ENCODE results near the gene POTEB3.
"Not testable (repeated sequence)": the region's sequence is repeated elsewhere in the genome, so short reads cannot be mapped to it uniquely, and the experiment has no call there.

DNA sequence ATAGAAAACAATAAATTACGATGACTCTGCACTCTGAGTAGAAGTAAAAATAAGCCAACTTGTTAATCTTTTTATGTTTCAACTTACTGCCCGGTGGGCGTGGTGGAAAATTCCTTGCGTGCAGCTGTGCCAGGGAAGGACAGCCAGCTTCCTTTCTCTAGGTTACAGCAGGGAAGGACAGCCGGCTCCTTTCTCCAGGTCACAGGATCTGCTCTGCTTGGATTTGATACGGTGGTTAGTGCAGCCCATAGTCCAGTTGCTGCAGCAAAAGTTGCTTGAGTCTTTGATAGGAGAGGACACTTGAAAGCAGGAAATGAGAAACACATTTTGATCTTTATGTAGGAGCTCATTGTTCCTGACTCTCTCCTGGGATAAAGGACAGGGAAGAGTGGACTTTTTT is 13.4 kb upstream of the POTEB3 start:
- not testable (repeated sequence) for TF ChIP-seq CHD1 (IDR thresholded peaks at IDR 0.05; ENCODE audit: low read length); RBM22 (IDR thresholded peaks at IDR 0.05; ENCODE audit: low read depth, low read length, poor library complexity, severe bottlenecking); BRCA1 (IDR thresholded peaks at IDR 0.05); BRCA1 (CRISPR knock-in tag; IDR thresholded peaks at IDR 0.05); POLR2A (conservative IDR thresholded peaks at IDR 0.05); ZNF23 (CRISPR knock-in tag; IDR thresholded peaks at IDR 0.05)
- TF ChIP-seq, protein P1, sequence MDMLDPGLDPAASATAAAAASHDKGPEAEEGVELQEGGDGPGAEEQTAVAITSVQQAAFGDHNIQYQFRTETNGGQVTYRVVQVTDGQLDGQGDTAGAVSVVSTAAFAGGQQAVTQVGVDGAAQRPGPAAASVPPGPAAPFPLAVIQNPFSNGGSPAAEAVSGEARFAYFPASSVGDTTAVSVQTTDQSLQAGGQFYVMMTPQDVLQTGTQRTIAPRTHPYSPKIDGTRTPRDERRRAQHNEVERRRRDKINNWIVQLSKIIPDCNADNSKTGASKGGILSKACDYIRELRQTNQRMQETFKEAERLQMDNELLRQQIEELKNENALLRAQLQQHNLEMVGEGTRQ (CRISPR knock-in tag; IDR thresholded peaks at IDR 0.05), result not testable (repeated sequence)
- TF ChIP-seq, protein P2, sequence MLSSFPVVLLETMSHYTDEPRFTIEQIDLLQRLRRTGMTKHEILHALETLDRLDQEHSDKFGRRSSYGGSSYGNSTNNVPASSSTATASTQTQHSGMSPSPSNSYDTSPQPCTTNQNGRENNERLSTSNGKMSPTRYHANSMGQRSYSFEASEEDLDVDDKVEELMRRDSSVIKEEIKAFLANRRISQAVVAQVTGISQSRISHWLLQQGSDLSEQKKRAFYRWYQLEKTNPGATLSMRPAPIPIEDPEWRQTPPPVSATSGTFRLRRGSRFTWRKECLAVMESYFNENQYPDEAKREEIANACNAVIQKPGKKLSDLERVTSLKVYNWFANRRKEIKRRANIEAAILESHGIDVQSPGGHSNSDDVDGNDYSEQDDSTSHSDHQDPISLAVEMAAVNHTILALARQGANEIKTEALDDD (IDR thresholded peaks at IDR 0.05), result not testable (repeated sequence)
- TF ChIP-seq, protein P3, sequence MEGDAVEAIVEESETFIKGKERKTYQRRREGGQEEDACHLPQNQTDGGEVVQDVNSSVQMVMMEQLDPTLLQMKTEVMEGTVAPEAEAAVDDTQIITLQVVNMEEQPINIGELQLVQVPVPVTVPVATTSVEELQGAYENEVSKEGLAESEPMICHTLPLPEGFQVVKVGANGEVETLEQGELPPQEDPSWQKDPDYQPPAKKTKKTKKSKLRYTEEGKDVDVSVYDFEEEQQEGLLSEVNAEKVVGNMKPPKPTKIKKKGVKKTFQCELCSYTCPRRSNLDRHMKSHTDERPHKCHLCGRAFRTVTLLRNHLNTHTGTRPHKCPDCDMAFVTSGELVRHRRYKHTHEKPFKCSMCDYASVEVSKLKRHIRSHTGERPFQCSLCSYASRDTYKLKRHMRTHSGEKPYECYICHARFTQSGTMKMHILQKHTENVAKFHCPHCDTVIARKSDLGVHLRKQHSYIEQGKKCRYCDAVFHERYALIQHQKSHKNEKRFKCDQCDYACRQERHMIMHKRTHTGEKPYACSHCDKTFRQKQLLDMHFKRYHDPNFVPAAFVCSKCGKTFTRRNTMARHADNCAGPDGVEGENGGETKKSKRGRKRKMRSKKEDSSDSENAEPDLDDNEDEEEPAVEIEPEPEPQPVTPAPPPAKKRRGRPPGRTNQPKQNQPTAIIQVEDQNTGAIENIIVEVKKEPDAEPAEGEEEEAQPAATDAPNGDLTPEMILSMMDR (IDR thresholded peaks at IDR 0.05 in 2 of 3, conservative IDR thresholded peaks at IDR 0.05 in 1 of 3; ENCODE audit: insufficient read depth in 2 of 3, low read depth in 1 of 3, low read length in 3 of 3), result not testable (repeated sequence)

Data from K562 (cell line).